Activated CD8-positive, alpha-beta memory T cell treated with anti-CD3 and anti-CD28 coated beads, Interleukin-2, amount 10 ng/mL, durations not matched to agents 7 days and 5 days (primary cell): ENCODE results near the gene CD300C. TPM values are rescaled to one million over a fixed set of nuclear protein-coding genes. Genes with fewer than 3 reads are reported as not detected.
"Not testable (repeated sequence)": the region's sequence is repeated elsewhere in the genome, so short reads cannot be mapped to it uniquely, and the experiment has no call there.

ENCODE experiments used
- ATAC-seq: fragments of 150-1000 bp; cut with Tn5 transposase; one replicate; pipeline ENCODE4 v1.10.0; 2021; ENCODE audit warnings: moderate library complexity
- CTCF ChIA-PET: fragments of 350-600 bp; sonication (Branson Sonifier 250); formaldehyde crosslinking; loops from one replicate; lab custom pipeline; 2021; ENCODE audit warnings: antibody characterized with exemption; lab: Charles Lee
- DNase-seq: peaks from one replicate; pipeline ENCODE4 v3.0.0-alpha.2; 2020
- H3K27ac Mint-ChIP-seq: one replicate; pipeline ENCODE4 v1.8.0; 2021; ENCODE audit warnings: mild to moderate bottlenecking, mixed read lengths
- H3K27me3 Mint-ChIP-seq: one replicate; pipeline ENCODE4 v1.8.0; 2021; ENCODE audit warnings: mixed read lengths
- H3K36me3 Mint-ChIP-seq: one replicate; pipeline ENCODE4 v1.8.0; 2021; ENCODE audit warnings: mild to moderate bottlenecking, mixed read lengths
- H3K4me1 Mint-ChIP-seq: one replicate; pipeline ENCODE4 v1.8.0; 2021; ENCODE audit warnings: mixed read lengths
- H3K4me3 Mint-ChIP-seq: one replicate; pipeline ENCODE4 v1.8.0; 2021; ENCODE audit warnings: mild to moderate bottlenecking, moderate library complexity, mixed read lengths
- H3K9me3 Mint-ChIP-seq: one replicate; pipeline ENCODE4 v1.8.0; 2022; ENCODE audit warnings: low read depth, mixed read lengths
- total RNA-seq, 2 experiments: library from RNA; stranded (reverse); gene quantifications; one replicate each; pipeline ENCODE4 v1.2.3, GENCODE V29; 2021

Gene CD300C
- total RNA-seq: 1 to 10 TPM in 1 of 2 experiments, under 1 TPM in 1; 0.56 to 1.5 TPM

DNA sequence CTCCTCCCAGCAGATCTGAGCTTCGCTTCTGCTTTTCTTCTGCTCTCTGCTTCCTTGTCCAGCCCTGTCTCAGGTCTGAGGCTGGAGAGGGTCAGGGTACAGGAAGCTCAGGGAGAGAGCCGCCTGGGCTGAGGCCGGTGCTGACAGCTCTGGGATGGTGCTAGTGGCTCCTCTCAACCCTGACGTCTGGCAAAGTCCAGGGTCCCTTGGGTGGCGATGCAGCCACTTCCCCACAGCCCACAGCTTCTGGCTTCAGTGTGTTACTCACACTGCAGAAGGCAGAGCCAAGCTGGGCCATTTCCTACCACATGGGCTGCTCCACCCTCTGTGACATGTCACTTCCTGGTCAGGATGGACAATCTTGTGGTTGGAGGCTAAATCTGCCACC lies at the start of gene CD300C:
TSS of gene CD300C (minus strand) at position 273 of the 388 bp plus-strand sequence. CDS start 333 bp downstream, outside the sequence.
- Mint-ChIP-seq H3K27ac (peak within 1 kb of the TSS; percentile 65), H3K4me1 (peaks cover 40% of the 10 kb centered on the region), H3K36me3 (no peaks in the 10 kb centered on the region), H3K27me3 (peaks cover 4% of the 10 kb centered on the region), H3K4me3 (no peak within 1 kb of the TSS), H3K9me3 (no peaks in the 10 kb centered on the region)
- DNase-seq (peak; percentile 69), ATAC-seq (peak; percentile 65)
- CTCF ChIA-PET: interaction anchor here (1.0 to 1.6 kb wide), 6 partner anchors 10 to 111 kb away, joined by 3 to 5 read pairs (median 3); partner anchors contain the start of gene CD300H

DNA sequence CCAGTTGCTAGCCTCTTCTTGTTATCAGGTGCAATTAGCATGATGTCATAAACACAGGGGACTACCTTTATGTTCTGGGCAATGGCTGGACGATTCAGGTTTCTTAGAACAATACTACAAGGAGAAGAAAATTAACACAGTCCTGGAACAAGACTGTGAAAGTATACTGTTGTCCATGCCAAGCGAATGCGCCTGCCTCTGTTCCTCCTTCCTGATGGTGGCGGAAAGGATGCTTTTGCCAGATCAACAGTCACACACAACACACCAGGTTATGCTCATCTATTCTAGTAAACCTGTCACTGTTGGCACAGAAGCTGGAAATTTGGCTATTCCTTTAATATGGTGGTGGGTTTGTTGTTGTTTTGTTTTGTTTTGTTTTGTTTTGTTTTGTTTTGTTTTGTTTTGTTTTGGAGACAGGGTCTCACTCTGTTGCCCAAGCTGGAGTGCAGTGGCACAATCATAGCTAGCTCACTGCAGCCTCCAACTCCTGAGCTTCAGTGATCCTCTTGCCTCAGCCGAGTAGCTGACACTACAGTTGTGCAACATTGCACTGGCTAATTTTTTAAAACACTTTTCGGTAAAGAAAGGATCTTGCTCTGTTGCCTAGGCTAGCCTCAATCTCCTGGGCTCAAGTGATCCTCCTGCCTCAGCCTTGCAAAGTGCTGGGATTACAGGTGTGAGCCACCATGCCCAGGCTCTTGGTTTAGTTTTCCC lies 49.3 kb upstream of the CD300C start:
- no peak for ATAC-seq
- H3K4me1 Mint-ChIP-seq: peaks cover 23% of the 10 kb centered on the region
- H3K36me3 Mint-ChIP-seq: no peaks in the 10 kb centered on the region
- H3K27ac Mint-ChIP-seq: no peak overlapping the region
- H3K27me3 Mint-ChIP-seq: peaks cover 55% of the 10 kb centered on the region
- no peak overlapping the region for H3K4me3 Mint-ChIP-seq
- CTCF ChIA-PET: interaction anchor here (0.6 to 0.9 kb wide), 2 partner anchors 130 to 227 kb away, joined by 3 read pairs; no protein-coding TSS in a partner anchor
- no peaks in the 10 kb centered on the region for H3K9me3 Mint-ChIP-seq
- DNase-seq: no peak

DNA sequence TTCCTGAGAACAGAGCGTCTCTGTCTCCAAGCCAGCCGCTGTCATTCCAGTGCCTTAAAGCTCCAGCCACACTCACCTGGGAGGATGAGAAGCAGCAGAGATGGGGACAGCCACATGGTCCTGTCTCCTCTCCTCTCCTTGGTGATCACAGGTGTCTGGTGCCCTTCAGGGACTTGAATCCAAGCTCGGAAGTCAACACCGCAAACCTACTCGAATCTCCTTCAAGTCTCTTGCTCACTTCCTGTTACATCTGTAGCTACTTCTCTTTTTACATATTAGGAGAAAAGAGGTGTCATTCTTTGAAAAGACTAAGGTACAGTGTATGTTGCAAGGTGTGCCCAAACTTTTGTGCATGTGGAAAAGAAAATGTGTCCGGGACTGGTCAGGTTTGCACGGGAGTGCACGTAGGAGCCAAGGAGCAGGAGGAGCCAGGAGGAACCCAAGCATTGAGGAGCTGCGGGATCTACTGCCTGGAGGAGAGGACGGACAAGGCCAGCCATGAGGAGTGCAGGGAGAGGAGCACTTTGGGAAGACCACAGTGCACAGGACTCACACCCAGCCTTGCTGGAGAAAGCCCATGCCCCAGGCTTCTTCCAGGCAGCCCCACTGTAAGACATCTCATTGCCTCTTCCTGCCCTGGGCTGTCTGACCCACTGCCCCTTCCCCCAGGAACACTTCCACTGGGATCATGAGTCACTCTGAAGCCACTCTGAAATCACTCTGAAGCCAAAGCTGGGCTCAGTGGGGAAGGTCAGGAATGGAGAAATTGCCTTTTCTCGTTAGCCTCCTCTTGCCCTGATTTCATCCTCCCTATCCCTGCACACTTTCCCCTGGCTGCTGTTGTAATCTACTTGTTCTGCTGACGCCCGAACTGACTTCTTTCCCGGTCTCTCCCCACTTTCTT lies 46.4 kb upstream of the CD300C start, which contains the start of gene CD300LD:
TSS of gene CD300LD (minus strand) at position 197 of the 904 bp plus-strand sequence. CDS start at position 116, 81 bp downstream.
- ATAC-seq (no peak), DNase-seq (no peak)
- H3K4me1 Mint-ChIP-seq: peaks cover 17% of the 10 kb centered on the region
- H3K4me3 Mint-ChIP-seq: no peak within 1 kb of the TSS
- H3K9me3 Mint-ChIP-seq: no peaks in the 10 kb centered on the region
- H3K36me3 Mint-ChIP-seq: no peaks in the 10 kb centered on the region
- no peak within 1 kb of the TSS for H3K27ac Mint-ChIP-seq
- peaks cover 59% of the 10 kb centered on the region for H3K27me3 Mint-ChIP-seq
- CTCF ChIA-PET: interaction anchor here (1.0 to 1.7 kb wide), 3 partner anchors 10 to 213 kb away, joined by 3 to 5 read pairs (median 4); no protein-coding TSS in a partner anchor

DNA sequence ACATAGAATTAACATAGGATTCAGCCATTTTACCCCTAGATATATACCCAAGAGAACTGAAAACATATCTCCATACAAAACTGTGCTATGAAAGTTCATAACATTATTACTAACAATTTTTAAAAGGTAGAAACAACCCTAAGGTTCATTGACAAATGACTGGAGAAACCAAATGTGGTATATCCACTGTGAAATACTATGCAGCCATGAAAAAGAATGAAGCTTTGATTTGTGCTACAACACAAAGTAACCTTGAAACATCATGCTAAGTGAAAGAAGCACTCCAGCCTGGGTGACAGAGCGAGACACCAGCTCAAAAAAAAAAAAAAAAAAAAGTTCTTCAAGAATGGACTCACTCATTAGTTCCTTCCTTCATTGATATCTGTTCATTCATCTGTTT lies 45.6 kb upstream of the CD300C start:
- Mint-ChIP-seq H3K27ac (no peak overlapping the region), H3K4me3 (no peak overlapping the region), H3K36me3 (no peaks in the 10 kb centered on the region), H3K9me3 (no peaks in the 10 kb centered on the region), H3K4me1 (peaks cover 17% of the 10 kb centered on the region), H3K27me3 (peaks cover 57% of the 10 kb centered on the region)
- no peak for DNase-seq
- ATAC-seq: no peak
- CTCF ChIA-PET: interaction anchor here (0.7 to 1.7 kb wide), 2 partner anchors 66 to 212 kb away, joined by 4 read pairs; no protein-coding TSS in a partner anchor

DNA sequence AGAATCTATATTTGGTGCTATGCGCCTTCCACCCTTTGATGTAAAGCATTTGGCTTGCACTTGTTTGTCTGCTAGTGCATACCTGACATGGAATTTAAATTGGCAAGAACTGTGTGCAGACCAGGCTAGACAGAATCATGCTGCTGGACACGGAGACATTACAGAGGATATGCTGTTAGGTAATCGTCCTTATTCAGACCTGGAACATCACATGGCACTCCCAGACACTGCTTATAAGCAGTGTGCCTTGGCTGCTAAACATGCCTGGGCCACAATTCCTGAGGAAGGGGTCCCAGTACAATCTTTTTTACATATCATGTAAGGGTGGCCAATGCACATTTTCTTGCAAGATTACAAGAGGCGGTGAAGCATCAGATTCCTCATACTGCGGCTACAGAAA lies 39.8 kb upstream of the CD300C start:
- Mint-ChIP-seq H3K4me1 (no peaks in the 10 kb centered on the region), H3K36me3 (no peaks in the 10 kb centered on the region), H3K4me3 (no peak overlapping the region), H3K27me3 (peaks cover 36% of the 10 kb centered on the region), H3K9me3 (no peaks in the 10 kb centered on the region), H3K27ac (no peak overlapping the region)
- ATAC-seq (no peak), DNase-seq (no peak)
- CTCF ChIA-PET: interaction anchor here (1.7 kb wide), 1 partner anchor 12 kb away, joined by 5 read pairs; no protein-coding TSS in a partner anchor

DNA sequence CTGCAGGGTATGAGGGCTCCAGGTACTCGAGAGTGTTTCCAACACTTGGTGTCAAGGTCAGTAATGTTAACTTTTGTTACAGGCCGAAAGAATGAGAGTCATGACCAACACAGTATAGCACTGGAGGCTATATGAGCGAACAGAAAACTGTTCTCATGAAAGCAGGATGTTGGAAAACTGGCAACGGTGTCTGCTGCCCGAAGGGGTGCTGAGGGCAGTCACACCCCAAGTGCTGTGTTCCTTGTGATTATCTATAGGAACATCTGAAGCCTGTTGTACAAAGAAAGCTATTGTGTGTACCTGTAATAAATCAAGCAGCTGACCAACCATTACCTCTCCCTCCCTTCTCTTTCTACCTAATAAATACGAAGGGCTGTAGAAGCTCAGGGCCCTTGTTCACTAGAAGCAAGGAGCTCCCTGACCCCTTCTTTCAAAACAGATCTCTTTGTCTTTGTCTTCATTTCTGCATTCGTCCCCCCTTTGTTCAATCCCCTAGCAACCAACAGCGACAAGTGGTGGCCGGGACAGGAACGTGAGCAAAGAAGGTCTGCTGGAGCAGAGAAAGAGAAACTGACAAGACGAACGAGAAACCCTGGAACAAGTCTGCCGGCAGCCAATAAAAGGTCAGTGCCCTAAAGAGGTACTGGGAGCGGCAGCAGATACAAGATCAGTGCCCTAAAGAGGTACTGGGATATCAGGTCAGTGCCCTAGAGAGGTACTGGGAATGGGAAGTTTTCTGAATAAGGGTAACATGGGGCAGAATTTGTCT lies 38.6 kb upstream of the CD300C start:
- H3K4me3 Mint-ChIP-seq: no peak overlapping the region
- no peak overlapping the region for H3K27ac Mint-ChIP-seq
- no peaks in the 10 kb centered on the region for H3K36me3 Mint-ChIP-seq
- H3K27me3 Mint-ChIP-seq: peaks cover 31% of the 10 kb centered on the region
- no peak for ATAC-seq
- no peak for DNase-seq
- H3K9me3 Mint-ChIP-seq: no peaks in the 10 kb centered on the region
- peaks cover 11% of the 10 kb centered on the region for H3K4me1 Mint-ChIP-seq
- CTCF ChIA-PET: interaction anchor here (1.2 to 1.7 kb wide), 2 partner anchors 154 to 206 kb away, joined by 3 to 5 read pairs; no protein-coding TSS in a partner anchor

DNA sequence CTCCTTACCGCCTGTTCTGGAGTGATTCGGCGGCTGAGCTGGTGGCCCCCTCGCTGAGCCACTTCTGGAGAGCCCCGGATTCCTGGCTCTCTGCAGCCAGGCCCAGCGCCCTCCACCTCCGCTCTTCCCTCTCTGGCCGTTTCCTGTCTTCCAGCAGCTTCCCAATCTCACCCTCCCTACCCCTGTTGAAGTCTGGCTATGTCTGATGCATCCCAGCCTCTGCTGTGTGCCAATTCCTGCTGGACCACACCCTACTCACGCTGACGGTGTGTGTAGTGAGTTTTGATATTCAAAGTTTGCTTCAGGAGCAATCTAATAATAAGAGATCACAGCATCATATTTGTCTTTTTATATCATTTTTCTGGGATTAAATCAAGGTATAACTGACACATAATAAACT lies 36.7 kb upstream of the CD300C start:
- DNase-seq (no peak), ATAC-seq (no peak)
- H3K4me3 Mint-ChIP-seq: no peak overlapping the region
- H3K27me3 Mint-ChIP-seq: peaks cover 15% of the 10 kb centered on the region
- no peaks in the 10 kb centered on the region for H3K9me3 Mint-ChIP-seq
- H3K27ac Mint-ChIP-seq: no peak overlapping the region
- CTCF ChIA-PET: no interaction called here
- no peaks in the 10 kb centered on the region for H3K36me3 Mint-ChIP-seq
- peaks cover 14% of the 10 kb centered on the region for H3K4me1 Mint-ChIP-seq

DNA sequence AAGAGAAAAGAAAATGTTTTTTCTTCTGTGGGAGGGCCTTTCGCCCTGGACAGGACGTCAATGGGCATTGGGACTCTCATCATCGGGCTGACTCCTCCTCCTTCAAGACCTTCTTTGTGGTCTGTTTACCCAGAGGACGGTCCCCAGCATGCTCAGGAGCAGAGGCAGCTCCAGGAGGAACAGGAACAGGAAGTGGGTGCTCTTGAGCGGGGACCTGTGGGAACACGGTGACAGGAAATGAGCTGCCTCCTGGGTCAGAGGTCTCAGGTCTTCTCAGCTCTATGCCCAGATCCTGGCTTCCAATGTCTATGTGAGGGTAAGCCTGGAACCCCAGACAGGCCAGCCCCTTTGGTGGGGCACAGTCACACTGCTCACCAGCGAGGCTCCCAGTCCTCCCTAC lies 34.0 kb upstream of the CD300C start:
- ATAC-seq (no peak), DNase-seq (no peak)
- Mint-ChIP-seq H3K36me3 (no peaks in the 10 kb centered on the region), H3K27ac (no peak overlapping the region), H3K9me3 (no peaks in the 10 kb centered on the region), H3K4me3 (no peak overlapping the region), H3K4me1 (peaks cover 14% of the 10 kb centered on the region), H3K27me3 (peaks cover 17% of the 10 kb centered on the region)
- CTCF ChIA-PET: interaction anchor here (2.7 kb wide), 1 partner anchor 13 kb away, joined by 13 read pairs; the partner anchor contains the start of gene CD300H

DNA sequence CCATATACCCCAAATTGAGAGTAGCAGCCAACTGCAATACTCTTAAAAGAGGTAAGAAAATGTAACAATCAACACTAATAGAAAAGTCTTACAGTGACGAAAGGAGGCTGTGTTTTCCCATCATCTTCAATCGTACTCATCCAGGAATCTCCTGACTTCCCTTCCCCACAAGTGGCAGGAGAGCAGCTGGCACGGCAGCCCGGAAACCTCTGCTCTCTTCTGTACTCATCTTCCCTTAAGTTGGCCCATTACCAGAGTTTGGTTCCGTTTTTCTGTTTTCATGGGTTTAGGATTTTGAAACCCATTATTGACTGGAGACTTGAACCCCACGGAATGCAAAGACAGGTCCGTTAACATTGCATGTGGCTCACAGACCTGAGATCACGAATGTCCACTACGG lies 33.1 kb upstream of the CD300C start:
- H3K27ac Mint-ChIP-seq: no peak overlapping the region
- peaks cover 21% of the 10 kb centered on the region for H3K27me3 Mint-ChIP-seq
- peaks cover 14% of the 10 kb centered on the region for H3K4me1 Mint-ChIP-seq
- no peaks in the 10 kb centered on the region for H3K9me3 Mint-ChIP-seq
- CTCF ChIA-PET: interaction anchor here (2.7 kb wide), 1 partner anchor 12 kb away, joined by 13 read pairs; the partner anchor contains the start of gene CD300H
- no peak overlapping the region for H3K4me3 Mint-ChIP-seq
- ATAC-seq: no peak
- H3K36me3 Mint-ChIP-seq: no peaks in the 10 kb centered on the region
- no peak for DNase-seq

DNA sequence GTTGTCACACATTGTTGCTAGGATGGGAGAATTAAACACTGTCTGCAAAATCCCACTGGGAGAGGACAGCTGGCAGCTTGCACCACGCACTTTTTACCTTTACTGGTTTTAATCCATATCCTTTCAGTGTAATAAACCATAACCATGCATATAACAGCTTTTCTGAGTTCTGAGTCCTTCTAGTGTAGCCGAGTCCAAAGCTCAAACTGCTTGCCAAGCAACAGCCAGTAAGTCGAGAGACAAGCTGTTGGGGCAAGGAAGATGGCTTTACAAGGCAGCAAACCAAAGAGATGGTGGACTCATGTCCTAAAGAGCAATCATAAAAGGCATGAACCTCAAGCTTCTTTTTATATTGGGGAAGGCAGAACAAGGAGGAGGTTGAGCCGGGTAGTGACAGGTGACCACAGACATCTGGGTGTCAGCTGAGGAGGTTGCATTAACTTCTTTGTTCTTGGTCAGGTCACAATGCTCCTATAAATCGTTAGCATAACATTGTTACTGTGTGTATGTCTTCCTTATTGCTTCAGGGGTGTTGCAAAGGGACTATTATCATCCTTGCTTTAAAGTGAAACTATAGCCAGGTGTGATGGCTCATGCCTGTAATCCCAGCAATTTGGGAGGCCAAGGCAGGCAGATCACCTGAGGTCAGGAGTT lies 28.7 kb upstream of the CD300C start:
- Mint-ChIP-seq H3K27ac (no peak overlapping the region), H3K4me1 (peaks cover 4% of the 10 kb centered on the region), H3K9me3 (no peaks in the 10 kb centered on the region), H3K36me3 (no peaks in the 10 kb centered on the region), H3K27me3 (peaks cover 45% of the 10 kb centered on the region), H3K4me3 (no peak overlapping the region)
- no peak for DNase-seq
- no peak for ATAC-seq
- CTCF ChIA-PET: interaction anchor here (1.5 to 2.2 kb wide), 2 partner anchors 8 to 12 kb away, joined by 5 to 6 read pairs; no protein-coding TSS in a partner anchor

DNA sequence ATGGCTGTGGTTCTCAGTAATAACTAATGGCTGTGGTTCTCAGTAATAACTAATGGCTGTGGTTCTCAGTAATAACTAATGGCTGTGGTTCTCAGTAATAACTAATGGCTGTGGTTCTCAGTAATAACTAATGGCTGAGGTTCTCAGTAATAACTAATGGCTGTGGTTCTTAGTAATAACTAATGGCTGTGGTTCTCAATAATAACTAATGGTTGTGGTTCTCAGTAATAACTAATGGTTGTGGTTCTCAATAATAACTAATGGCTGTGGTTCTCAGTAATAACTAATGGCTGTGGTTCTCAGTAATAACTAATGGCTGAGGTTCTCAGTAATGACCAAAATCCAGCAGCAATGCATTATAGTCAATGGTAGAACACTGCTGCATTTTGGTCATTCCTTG lies 27.7 kb upstream of the CD300C start:
- H3K27ac Mint-ChIP-seq, DNase-seq, H3K9me3 Mint-ChIP-seq, H3K4me1 Mint-ChIP-seq, H3K36me3 Mint-ChIP-seq, ATAC-seq, H3K4me3 Mint-ChIP-seq: not testable (repeated sequence)
- peaks cover 51% of the 10 kb centered on the region for H3K27me3 Mint-ChIP-seq
- CTCF ChIA-PET: interaction anchor here (1.5 to 2.2 kb wide), 2 partner anchors 7 to 13 kb away, joined by 5 to 6 read pairs; no protein-coding TSS in a partner anchor

DNA sequence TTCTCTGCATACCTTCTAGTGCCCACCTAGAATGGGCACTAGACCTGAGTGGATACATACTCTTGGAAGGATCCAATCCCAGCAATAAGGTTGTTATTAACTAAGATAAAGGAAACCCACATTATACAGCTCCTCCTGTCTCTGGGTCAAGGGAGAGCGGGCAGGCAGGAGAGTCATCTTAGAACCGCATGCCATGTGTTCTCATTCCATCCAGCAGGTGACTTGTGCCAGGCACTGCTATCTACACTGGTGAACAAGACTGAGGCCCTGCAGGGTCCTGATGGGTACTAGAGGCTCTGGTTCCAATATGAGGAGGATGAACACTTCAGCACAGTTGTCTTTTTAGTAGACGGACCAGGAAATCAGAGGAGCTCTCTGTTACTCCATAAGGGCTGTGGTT lies 27.3 kb upstream of the CD300C start:
- H3K36me3 Mint-ChIP-seq: no peaks in the 10 kb centered on the region
- peaks cover 55% of the 10 kb centered on the region for H3K27me3 Mint-ChIP-seq
- ATAC-seq (no peak), DNase-seq (no peak)
- H3K4me1 Mint-ChIP-seq: peaks cover 10% of the 10 kb centered on the region
- no peak overlapping the region for H3K4me3 Mint-ChIP-seq
- H3K9me3 Mint-ChIP-seq: peaks cover 3% of the 10 kb centered on the region
- H3K27ac Mint-ChIP-seq: no peak overlapping the region
- CTCF ChIA-PET: interaction anchor here (2.2 kb wide), 1 partner anchor 14 kb away, joined by 5 read pairs; no protein-coding TSS in a partner anchor
